SK-N-SH (cell line): Measurements from ENCODE around the gene SLC30A3. TPM values are rescaled to one million over a fixed set of nuclear protein-coding genes. Genes with fewer than 3 reads are reported as not detected.
"Not testable (repeated sequence)": the region's sequence is repeated elsewhere in the genome, so short reads cannot be mapped to it uniquely, and the experiment has no call there.

Experiments used
- CTCF ChIA-PET: fragments of 300-600, 350-600 bp; formaldehyde crosslinking; extraction: SDS; loops from one replicate; lab custom pipeline; 2021; lab: Yijun Ruan, JAX
- POLR2A ChIA-PET: fragments of 350-600 bp; sonication (Branson Sonifier 250); formaldehyde crosslinking; extraction: SDS; loops from one replicate; lab custom pipeline; 2020; ENCODE audit warnings: antibody characterized with exemption, inconsistent platforms; lab: Yijun Ruan, JAX
- DNase-seq: peaks from one replicate; pipeline ENCODE4 v3.0.0; 2012
- H2AFZ ChIP-seq: fragments of 200-600 bp; sonication (generic); 2 replicates; pipeline ENCODE4 v1.8.1; 2016; ENCODE audit warnings: antibody characterized with exemption, mild to moderate bottlenecking, low read depth
- H3F3A ChIP-seq: fragments of 200-600 bp; sonication (generic); replicated peaks from 2 replicates; pipeline ENCODE3; 2016; ENCODE audit warnings: antibody characterized with exemption, mild to moderate bottlenecking; ENCODE audit not compliant: insufficient read depth
- H3K27ac ChIP-seq, 2 experiments: fragments of 200-500 bp in 1 of 2; fragments of 200-600 bp in 1 of 2; sonication (Bioruptor generic) in 1 of 2; sonication (generic), shearing (Covaris generic) in 1 of 2; 2 replicates each; pipeline versions ENCODE4 v1.5.1 to v1.6.1; 2014 to 2016; ENCODE audit warnings: low read depth in 2 of 2, inconsistent platforms in 1 of 2, low read length in 1 of 2, mild to moderate bottlenecking in 1 of 2, mixed read lengths in 1 of 2
- H3K27me3 ChIP-seq: fragments of 200-600 bp; sonication (generic), shearing (Covaris generic); 2 replicates; pipeline ENCODE4 v1.6.1; 2016; ENCODE audit warnings: mixed run types; ENCODE audit not compliant: insufficient read depth
- H3K36me3 ChIP-seq, 2 experiments: fragments of 200-500 bp in 1 of 2; fragments of 200-600 bp in 1 of 2; sonication (Bioruptor generic) in 1 of 2; sonication (generic) in 1 of 2; replicated peaks in 1 of 2; 2 replicates each; pipeline versions ENCODE3 to v1.5.1; 2014 to 2016; ENCODE audit warnings: low read length in 1 of 2, mild to moderate bottlenecking in 1 of 2; ENCODE audit not compliant: insufficient read depth in 2 of 2, control insufficient read depth in 1 of 2
- H3K4me1 ChIP-seq, 2 experiments: fragments of 200-500 bp in 1 of 2; fragments of 200-600 bp in 1 of 2; sonication (Bioruptor generic) in 1 of 2; sonication (generic), shearing (Covaris generic) in 1 of 2; 2 replicates each; pipeline versions ENCODE4 v1.5.1 to v1.6.1; 2014 to 2016; ENCODE audit warnings: low read depth in 1 of 2, low read length in 1 of 2, mixed run types in 1 of 2; ENCODE audit not compliant: insufficient read depth in 2 of 2, control insufficient read depth in 1 of 2
- H3K4me2 ChIP-seq: fragments of 200-600 bp; sonication (generic), shearing (Covaris generic); 2 replicates; pipeline ENCODE4 v1.6.1; 2017; ENCODE audit warnings: mixed run types
- H3K4me3 ChIP-seq, 2 experiments: fragments of 200-500 bp in 1 of 2; fragments of 200-600 bp in 1 of 2; sonication (Bioruptor generic) in 1 of 2; sonication (generic), shearing (Covaris generic) in 1 of 2; 2 replicates each; pipeline versions ENCODE4 v1.5.1 to v1.8.1; 2014 to 2016; ENCODE audit warnings: low read depth in 2 of 2, inconsistent platforms in 1 of 2, low read length in 1 of 2, mild to moderate bottlenecking in 1 of 2, mixed read lengths in 1 of 2, moderate library complexity in 1 of 2
- H3K79me2 ChIP-seq: fragments of 200-600 bp; sonication (generic); 2 replicates; pipeline ENCODE4 v1.8.1; 2017; ENCODE audit warnings: mild to moderate bottlenecking; ENCODE audit not compliant: insufficient read depth
- H3K9ac ChIP-seq: fragments of 200-600 bp; sonication (generic); 2 replicates; pipeline ENCODE4 v1.6.1; 2017; ENCODE audit warnings: mixed run types
- H3K9me2 ChIP-seq: fragments of 200-600 bp; sonication (generic); 2 replicates; pipeline ENCODE4 v1.6.1; 2017; ENCODE audit warnings: mixed run types
- H3K9me3 ChIP-seq: fragments of 200-600 bp; sonication (generic); 2 replicates; pipeline ENCODE4 v1.6.1; 2017; ENCODE audit warnings: mixed run types, mild to moderate bottlenecking, moderate library complexity
- H4K20me1 ChIP-seq: fragments of 200-600 bp; sonication (generic); 2 replicates; pipeline ENCODE4 v1.6.1; 2017; ENCODE audit warnings: mild to moderate bottlenecking, mixed run types; ENCODE audit not compliant: insufficient read depth
- CHD2 ChIP-seq: fragments of 150-350 bp; IDR thresholded peaks from 2 replicates; pipeline ENCODE4 v1.6.1; 2018; ENCODE audit warnings: low read length; ENCODE audit not compliant: partially characterized antibody
- CTCF ChIP-seq: fragments of 200-600 bp; sonication (generic); IDR thresholded peaks from 2 replicates; pipeline ENCODE4 v1.6.1; 2017; ENCODE audit warnings: antibody characterized with exemption, mild to moderate bottlenecking, moderate library complexity
- GATA2 ChIP-seq: sonication (generic); formaldehyde crosslinking; IDR thresholded peaks from 2 replicates; pipeline ENCODE4 v1.5.0; 2020; ENCODE audit warnings: mild to moderate bottlenecking, missing genetic modification reagents
- POLR2AphosphoS5 ChIP-seq: IDR thresholded peaks from 2 replicates; pipeline ENCODE4 v1.6.1; 2012; ENCODE audit warnings: low read depth, low read length
- RAD21 ChIP-seq: IDR thresholded peaks from 2 replicates; pipeline ENCODE4 v1.6.1; 2012; ENCODE audit warnings: mild to moderate bottlenecking, low read length
- RCOR1 ChIP-seq: fragments of 150-350 bp; IDR thresholded peaks from 2 replicates; pipeline ENCODE4 v1.6.1; 2017; ENCODE audit warnings: antibody characterized with exemption, low read length
- RFX5 ChIP-seq: IDR thresholded peaks from 2 replicates; pipeline ENCODE4 v1.6.1; 2012; ENCODE audit warnings: mild to moderate bottlenecking, improper control_type of control experiment, low read length
- SMC3 ChIP-seq: IDR thresholded peaks from 2 replicates; pipeline ENCODE4 v1.6.1; 2012; ENCODE audit warnings: low read depth, low read length, improper control_type of control experiment
- WGBS: methylation state at CpG from one replicate; pipeline ENCODE4 v1.1.6; 2017; ENCODE audit warnings: low lambda C conversion rate; 5-methylcytosine and 5-hydroxymethylcytosine counted together
- polyA plus RNA-seq, 3 experiments: library from polyadenylated mRNA; depleted of rRNA; stranded (reverse); fragments of >200 nt; gene quantifications; 2 replicates each; pipeline ENCODE4 v1.2.3, GENCODE V29; 2012

SLC30A3 gene
- polyA plus RNA-seq, 1 of the 3 experiments (the other 2 are of a cell fraction): 1.1 TPM

DNA sequence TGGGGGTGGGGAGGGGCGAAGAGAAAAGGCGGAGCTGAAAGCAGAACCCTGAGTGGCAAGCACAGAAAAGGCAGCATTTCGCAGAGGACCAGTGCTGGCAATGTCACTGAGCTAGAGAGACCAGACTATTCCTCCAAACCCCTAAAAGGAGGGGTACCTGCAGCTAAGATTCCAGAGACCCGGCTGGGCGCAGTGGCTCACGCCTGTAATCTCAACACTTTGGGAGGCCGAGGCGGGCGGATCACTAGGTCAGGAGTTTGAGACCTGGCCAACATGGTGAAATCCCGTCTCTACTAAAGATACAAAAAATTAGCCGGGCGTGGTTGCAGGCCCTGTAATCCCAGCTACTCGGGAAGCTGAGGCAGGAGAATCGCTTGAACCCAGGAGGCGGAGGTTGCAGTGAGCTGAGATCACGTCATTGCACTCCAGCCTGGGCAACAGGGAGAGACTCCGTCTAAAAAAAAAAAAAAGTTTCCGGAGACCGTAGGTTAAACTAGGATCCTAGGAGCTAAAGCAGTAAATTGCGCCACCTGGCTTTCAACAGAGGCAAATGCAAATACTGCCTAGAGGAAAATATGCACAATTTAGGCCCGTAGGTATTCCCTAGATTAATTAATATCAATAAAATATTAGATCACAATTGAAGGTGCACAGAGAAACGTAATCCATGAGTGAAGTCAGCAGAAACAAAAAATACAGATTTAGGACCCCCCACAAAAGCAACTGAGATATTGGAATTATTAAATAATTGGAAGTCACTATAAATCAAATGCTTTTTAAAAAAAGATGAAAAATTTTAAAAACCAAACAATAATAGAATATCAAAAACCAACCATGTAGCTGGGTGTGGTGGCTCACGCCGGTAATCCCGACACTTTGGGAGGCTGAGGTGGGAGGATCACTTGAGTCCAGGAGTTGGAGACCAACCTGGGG lies 40.5 kb upstream of the SLC30A3 start:
- POLR2A ChIA-PET: interaction anchor here (0.6 to 0.8 kb wide), 3 partner anchors 11 to 225 kb away, joined by 5 to 6 read pairs (median 5); no protein-coding TSS in a partner anchor
- Histone ChIP-seq H3K9me2 (no peaks in the 10 kb centered on the region), H3K9ac (no peak overlapping the region), H2AFZ (peak overlapping the region; percentile 77), H3K4me2 (peak overlapping the region; percentile 50; the same call in 1 of the 2 replicates), H3K36me3 (no peaks in the 10 kb centered on the region), H3K27me3 (peaks cover 15% of the 10 kb centered on the region; the same call in 1 of the 2 replicates), H3K79me2 (no peaks in the 10 kb centered on the region), H4K20me1 (peaks cover 4% of the 10 kb centered on the region; the same call in 1 of the 2 replicates), H3K27ac (no peak overlapping the region), H3K4me3 (peak overlapping the region in 1 of 2 experiments; percentile 24; a peak in 1 of 4 replicates), H3K9me3 (no peaks in the 10 kb centered on the region), H3F3A (peaks cover 4% of the 10 kb centered on the region), H3K4me1 (peaks cover 0 to 15% of the 10 kb centered on the region in 2 experiments; a peak in 1 of 4 replicates)
- CTCF ChIA-PET: interaction anchor here (0.6 to 18.7 kb wide), 71 partner anchors 10 to 601 kb away, joined by 3 to 284 read pairs (median 4); partner anchors contain the start of genes ABHD1, DNAJC5G, EIF2B4 and PREB
- 34% methylated on average over 25 of the region's 25 CpGs for WGBS
- peak; percentile 85 for DNase-seq
- peak; percentile 79 for TF ChIP-seq SMC3
- TF ChIP-seq RFX5: peak; percentile 58; the same call in 1 of the 2 replicates
- TF ChIP-seq POLR2AphosphoS5: no peak
- no peak for TF ChIP-seq CHD2
- TF ChIP-seq RAD21: peak; percentile 79
- TF ChIP-seq CTCF: peak; percentile 99
- TF ChIP-seq RCOR1: peak; percentile 71
- TF ChIP-seq GATA2 (CRISPR knock-in tag): no peak

GRCh38 chr2:27300606-27301005 lies 37.8 kb upstream of the SLC30A3 start:
- H2AFZ ChIP-seq, H3K9ac ChIP-seq, H3K4me3 ChIP-seq, H3K79me2 ChIP-seq, H3F3A ChIP-seq, H3K4me2 ChIP-seq, H3K36me3 ChIP-seq, H3K9me2 ChIP-seq, H3K4me1 ChIP-seq, H3K9me3 ChIP-seq, DNase-seq, H3K27ac ChIP-seq, H4K20me1 ChIP-seq, H3K27me3 ChIP-seq, POLR2A ChIA-PET: not testable (repeated sequence)
- CTCF ChIA-PET: interaction anchor here (0.9 to 18.7 kb wide), 5 partner anchors 9 to 50 kb away, joined by 3 to 284 read pairs (median 7); partner anchors contain the start of gene TRIM54
- WGBS: 77% methylated on average over 4 of the region's 4 CpGs
